Measurements from ENCODE around the gene SKP1. TPM values are rescaled to one million over a fixed set of nuclear protein-coding genes. Genes with fewer than 3 reads are reported as not detected.

The SKP1 gene
- total RNA-seq, 1 donor from 2014 or later: 233 TPM

GRCh38 chr5:134183481-134183880 lies 6.7 kb upstream of the SKP1 start:
- no peak for TF ChIP-seq CTCF (IDR thresholded peaks at IDR 0.05; ENCODE audit: insufficient read depth, low read length, poor library complexity, severe bottlenecking)
- Histone ChIP-seq H3K27me3 (ENCODE audit: control insufficient read depth, insufficient read depth, low read length) (no peaks in the 10 kb centered on the region), H3K36me3 (ENCODE audit: control insufficient read depth, insufficient read depth, low read length) (no peaks in the 10 kb centered on the region), H3K4me3 (ENCODE audit: low read depth, low read length) (no peak overlapping the region)
- no peak for DNase-seq (ENCODE audit: low read depth)

- no peak for DNase-seq (ENCODE audit: low read depth)
- no peak overlapping the region for H3K4me3 ChIP-seq (ENCODE audit: low read depth, low read length)
Measured at GRCh38 chr5:134178096-134178419, 1.3 kb upstream of the SKP1 start.

GRCh38 chr5:134177369-134178095 lies 782 bp upstream of the SKP1 start:
- DNase-seq (ENCODE audit: low read depth): no peak
- Histone ChIP-seq H3K36me3 (ENCODE audit: control insufficient read depth, insufficient read depth, low read length) (peaks cover 1% of the 10 kb centered on the region), H3K27me3 (ENCODE audit: control insufficient read depth, insufficient read depth, low read length) (no peaks in the 10 kb centered on the region), H3K4me3 (ENCODE audit: low read depth, low read length) (peak overlapping the region; percentile 91)
- no peak for TF ChIP-seq CTCF (IDR thresholded peaks at IDR 0.05; ENCODE audit: insufficient read depth, low read length, poor library complexity, severe bottlenecking)

More at GRCh38 chr5:134178096-134178419, 1.3 kb upstream of the SKP1 start:
- Histone ChIP-seq H3K27me3 (ENCODE audit: control insufficient read depth, insufficient read depth, low read length) (no peaks in the 10 kb centered on the region), H3K36me3 (ENCODE audit: control insufficient read depth, insufficient read depth, low read length) (peaks cover 1% of the 10 kb centered on the region)
- no peak for TF ChIP-seq CTCF (IDR thresholded peaks at IDR 0.05; ENCODE audit: insufficient read depth, low read length, poor library complexity, severe bottlenecking)

- no peak for DNase-seq (ENCODE audit: low read depth)
- peaks cover 1% of the 10 kb centered on the region for H3K36me3 ChIP-seq (ENCODE audit: control insufficient read depth, insufficient read depth, low read length)
- TF ChIP-seq CTCF (IDR thresholded peaks at IDR 0.05; ENCODE audit: insufficient read depth, low read length, poor library complexity, severe bottlenecking): no peak
- H3K27me3 ChIP-seq (ENCODE audit: control insufficient read depth, insufficient read depth, low read length): no peaks in the 10 kb centered on the region
- peak overlapping the region; percentile 91 for H3K4me3 ChIP-seq (ENCODE audit: low read depth, low read length)
Measured at GRCh38 chr5:134175921-134176510, 734 bp downstream of the SKP1 start.

- no peaks in the 10 kb centered on the region for H3K27me3 ChIP-seq (ENCODE audit: control insufficient read depth, insufficient read depth, low read length)
- peaks cover 1% of the 10 kb centered on the region for H3K36me3 ChIP-seq (ENCODE audit: control insufficient read depth, insufficient read depth, low read length)
- DNase-seq (ENCODE audit: low read depth): no peak
- TF ChIP-seq CTCF (IDR thresholded peaks at IDR 0.05; ENCODE audit: insufficient read depth, low read length, poor library complexity, severe bottlenecking): no peak
- H3K4me3 ChIP-seq (ENCODE audit: low read depth, low read length): peak overlapping the region; percentile 91
Measured at GRCh38 chr5:134174841-134175839, 1.6 kb downstream of the SKP1 start.
